ENCODE results near the gene MAGI3.
A peak's percentile ranks its signal among the peaks of the same experiment; 100 is the strongest.
"Not testable (repeated sequence)": the region's sequence is repeated elsewhere in the genome, so short reads cannot be mapped to it uniquely, and the experiment has no call there.

Gene MAGI3

GRCh38 chr1:113451710-113452109, 61.4 kb downstream of the MAGI3 start:
- DNase-seq: no peak

DNA sequence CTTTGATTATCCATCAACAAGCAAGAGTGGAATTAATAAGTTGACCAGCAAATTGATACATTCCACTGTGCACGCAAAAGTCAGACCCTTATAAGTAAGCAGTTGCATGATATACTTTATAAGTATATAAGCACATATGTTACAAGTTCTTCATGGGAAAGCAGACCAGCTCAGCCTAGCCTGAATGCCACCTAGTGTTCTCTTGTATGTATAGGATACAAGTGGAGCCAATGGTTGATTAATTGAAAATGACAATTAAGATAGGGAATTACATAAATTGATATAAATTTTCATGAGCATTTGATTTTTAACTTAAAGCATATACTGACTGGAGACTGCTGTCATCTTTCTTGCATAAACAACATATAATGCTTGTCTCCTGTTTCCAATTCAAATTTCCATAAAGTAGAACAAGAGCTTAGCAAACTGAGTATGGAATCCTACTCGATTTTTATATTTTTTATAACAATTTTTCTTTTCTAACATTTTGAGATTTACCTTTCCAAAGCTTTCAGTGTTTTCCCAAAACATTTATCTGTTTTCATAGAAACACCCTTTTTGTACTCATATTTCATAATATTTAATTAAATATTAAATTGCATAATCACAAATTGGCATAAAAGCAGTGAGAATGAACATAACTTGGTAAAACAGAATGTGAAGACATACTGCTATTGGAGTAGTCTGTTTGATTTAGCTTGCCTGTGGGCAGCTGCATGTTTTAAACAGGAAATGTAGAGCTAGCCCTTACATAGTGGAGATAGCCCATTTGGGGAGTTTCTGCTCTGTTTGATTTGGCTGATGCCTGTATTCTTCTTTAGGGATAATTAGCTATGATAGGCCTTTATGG, 62.8 kb downstream of the MAGI3 start:
- DNase-seq: peak in 1 of 2 donors; percentile 29

DNA sequence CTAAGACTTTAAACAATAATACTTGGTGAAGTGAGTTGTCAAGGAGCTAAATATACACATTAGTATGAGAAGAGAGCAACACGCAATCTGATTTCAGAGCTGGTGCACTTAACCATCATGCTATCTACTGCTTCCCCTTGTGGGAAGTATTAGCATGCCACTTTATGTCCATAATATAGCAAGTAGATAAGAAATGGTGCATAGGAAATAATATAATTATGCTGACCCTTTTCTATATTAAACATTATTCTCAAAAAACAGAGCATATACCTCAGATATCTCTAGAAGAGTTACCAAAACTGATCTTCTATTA, 63.4 kb downstream of the MAGI3 start:
- DNase-seq: no peak

GRCh38 chr1:113455374-113455773, 65.1 kb downstream of the MAGI3 start:
- DNase-seq: no peak

DNA sequence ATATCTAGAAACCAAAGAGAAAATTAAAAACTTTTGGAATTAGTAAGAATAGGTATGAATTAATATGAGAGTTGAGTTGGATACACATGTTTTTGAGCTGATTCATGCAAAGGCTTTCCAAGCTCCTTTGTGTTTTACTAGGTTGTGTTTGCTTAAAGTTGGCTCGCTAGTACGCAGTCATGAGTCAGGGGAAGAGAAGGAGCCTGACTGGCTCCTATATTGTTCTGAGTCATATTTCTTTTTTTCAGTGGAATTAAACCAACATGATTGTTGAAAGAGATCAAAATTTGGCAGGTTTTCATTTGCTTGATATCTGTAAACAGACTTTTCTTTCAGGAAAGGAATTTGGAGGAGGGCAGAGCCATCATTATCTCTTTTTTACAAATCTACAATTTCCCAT, 66.7 kb downstream of the MAGI3 start:
- DNase-seq: no peak

- no peak for DNase-seq
Measured at GRCh38 chr1:113459279-113459678, 69.0 kb downstream of the MAGI3 start.

DNA sequence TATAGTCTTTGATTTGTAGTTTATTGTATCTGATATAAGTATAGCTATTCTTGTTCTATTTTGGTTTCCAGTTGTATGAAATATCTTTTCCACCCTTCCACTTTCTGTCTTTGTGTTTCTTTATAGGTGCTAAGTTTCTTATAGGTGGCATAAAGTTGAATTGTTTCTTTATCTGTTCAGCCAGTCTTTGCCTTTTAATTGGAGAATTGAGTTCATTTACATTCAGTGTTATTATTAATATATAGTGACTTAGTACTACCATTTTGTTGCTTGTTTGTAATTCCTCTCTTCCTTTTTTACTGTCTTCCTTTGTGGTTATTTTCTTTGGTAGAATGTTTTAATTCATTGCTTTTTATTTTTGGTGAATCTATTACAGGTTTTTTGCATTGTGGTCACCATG, 77.7 kb downstream of the MAGI3 start:
- no peak for DNase-seq

- not testable (repeated sequence) for DNase-seq
Measured at GRCh38 chr1:113478427-113479195, 88.3 kb downstream of the MAGI3 start.

GRCh38 chr1:113479713-113480676, 89.7 kb downstream of the MAGI3 start:
- no peak for DNase-seq

DNA sequence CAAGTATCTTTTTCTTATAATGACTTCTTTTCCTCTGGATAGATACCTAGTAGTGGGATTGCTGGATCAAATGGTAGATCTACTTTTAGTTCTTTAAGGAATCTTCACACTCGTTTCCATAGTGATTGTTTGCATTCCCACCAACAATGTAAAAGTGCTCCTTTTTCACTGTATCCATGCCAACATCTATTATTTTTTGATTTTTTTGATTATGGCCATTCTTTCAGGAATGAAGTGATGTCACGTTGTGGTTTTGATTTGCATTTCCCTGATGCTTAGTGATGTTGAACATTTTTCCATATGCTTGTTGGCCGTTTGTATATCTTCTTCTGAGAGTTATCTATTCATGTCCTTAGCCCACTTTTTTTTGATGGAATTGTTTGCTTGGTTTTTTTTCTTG, 94.8 kb downstream of the MAGI3 start:
- DNase-seq: not testable (repeated sequence)

GRCh38 chr1:113488576-113489177, 98.4 kb downstream of the MAGI3 start:
- DNase-seq: no peak

DNA sequence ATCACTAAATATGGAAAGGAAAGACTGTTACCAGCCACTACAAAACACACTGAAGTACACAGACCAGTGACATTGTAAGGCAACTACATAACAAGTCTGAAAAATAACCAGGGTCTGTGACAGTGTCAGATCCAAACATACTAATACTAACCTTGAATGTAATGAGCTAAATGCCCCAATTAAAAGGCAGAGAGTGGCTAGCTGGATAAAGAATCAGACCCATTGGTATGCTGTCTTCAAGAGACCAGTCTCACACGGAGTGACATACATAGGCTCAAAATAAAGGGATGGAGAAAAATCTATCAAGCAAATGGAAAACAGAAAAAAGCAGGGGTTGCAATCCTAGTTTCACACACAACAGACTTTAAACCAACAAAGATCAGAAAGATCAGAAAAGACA, 100.1 kb downstream of the MAGI3 start:
- DNase-seq: no peak

- no peak for DNase-seq
Measured at GRCh38 chr1:113493533-113493932, 103.2 kb downstream of the MAGI3 start.

DNA sequence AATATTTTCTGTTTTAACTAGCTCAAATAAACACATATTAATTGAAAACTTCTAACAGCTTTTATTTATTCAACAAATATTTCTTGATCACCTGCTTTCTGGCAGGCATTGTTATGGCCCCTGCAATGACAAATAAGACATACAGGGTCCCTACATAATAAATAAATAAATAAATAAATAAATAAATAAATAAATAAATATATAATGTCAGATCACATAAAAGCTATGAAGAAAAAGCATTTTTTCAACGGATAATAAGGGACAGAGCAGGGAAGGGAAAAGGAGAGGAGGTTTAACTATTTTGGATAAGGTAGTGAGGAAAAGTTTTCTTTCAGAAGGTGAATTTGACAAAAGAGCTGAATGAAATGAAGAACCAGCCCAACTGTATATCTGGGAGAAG, 115.0 kb downstream of the MAGI3 start:
- DNase-seq: no peak

DNA sequence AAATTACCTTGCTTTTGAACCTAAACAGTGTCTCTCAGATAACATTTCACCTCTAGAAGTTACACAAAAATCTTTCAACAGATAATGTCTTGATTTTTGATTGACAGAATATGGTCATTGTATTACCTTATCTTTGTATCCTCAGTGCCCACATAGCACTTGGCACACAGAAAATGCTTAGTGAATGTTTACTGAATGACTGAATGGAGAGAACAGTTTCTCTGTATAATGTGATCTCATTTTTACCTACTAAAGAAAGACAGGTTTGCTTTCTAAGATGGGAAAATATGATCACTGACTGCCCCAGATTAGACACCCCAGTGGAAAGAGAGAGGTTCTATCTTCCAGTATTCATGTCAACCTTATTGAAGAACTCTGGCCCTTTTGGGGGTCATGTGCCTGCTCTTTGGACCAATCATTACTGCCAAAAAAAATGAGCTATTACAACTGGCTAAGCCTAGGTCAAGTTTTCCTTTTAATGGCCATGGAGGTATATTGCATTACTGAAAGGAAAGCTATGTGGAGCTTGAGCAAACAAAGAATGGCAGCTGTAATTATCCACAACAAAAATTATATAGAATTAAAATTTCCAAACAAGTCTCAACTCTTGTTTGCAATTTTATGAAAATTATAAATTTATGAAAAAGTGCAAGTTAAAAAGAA, 117.4 kb downstream of the MAGI3 start:
- no peak for DNase-seq

GRCh38 chr1:113508364-113509164, 118.2 kb downstream of the MAGI3 start:
- DNase-seq: no peak

GRCh38 chr1:113509766-113510165, 119.5 kb downstream of the MAGI3 start:
- DNase-seq: not testable (repeated sequence)

- DNase-seq: no peak
Measured at GRCh38 chr1:113511269-113511668, 121.0 kb downstream of the MAGI3 start.

DNA sequence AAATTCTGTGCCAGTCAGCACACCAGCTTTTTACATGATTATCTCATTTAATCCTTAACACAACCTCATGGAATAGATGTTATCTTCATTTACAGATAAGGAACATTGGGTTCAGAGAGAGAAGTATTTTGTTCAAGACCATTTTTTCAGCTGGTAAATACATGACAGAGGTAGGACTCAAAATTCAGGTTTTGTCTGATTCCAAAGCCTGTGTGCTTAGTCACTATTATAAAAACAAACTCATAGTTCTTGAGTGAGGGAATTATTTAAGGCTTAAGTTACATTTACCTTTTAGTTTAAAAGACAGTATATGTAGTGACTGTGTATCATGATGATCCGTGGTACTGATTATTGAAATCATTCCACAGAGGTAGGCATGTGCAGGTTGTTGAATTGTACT, 125.2 kb downstream of the MAGI3 start:
- no peak for DNase-seq

GRCh38 chr1:113517346-113517745, 127.0 kb downstream of the MAGI3 start:
- no peak for DNase-seq

GRCh38 chr1:113517983-113518382, 127.7 kb downstream of the MAGI3 start:
- DNase-seq: no peak

All from CD4-positive, alpha-beta T cell treated with Interferon alpha-2 for 1 hour (primary cell).